NCI-H128 (cell line): Measurements from ENCODE around the gene DAB2IP.

ENCODE experiments used
- DNase-seq: peaks from one replicate; lab custom pipeline; 2025; ENCODE audit not compliant: unreplicated experiment; lab: John Stamatoyannopoulos, UW

DAB2IP gene

DNA sequence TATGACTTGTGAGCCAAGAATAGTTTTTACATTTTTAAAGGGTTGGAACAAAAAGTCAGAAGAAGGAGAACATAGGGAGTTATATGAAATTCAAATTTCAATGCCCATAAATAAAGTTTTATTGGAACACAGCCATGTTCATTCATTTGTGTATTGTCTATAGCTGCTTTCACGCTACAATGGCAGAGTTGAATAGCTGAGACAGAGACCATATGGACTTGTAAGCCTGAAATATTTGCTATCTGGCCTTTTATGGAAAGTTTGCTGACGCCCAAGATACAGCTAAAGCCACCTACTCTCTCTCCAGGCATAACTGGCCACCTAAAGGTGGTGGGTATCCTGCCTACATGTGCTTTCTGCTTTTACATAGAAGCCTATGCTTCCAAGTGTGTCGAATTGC is 10.9 kb downstream of the DAB2IP start:
- no peak for DNase-seq

GRCh38 chr9:121662891-121663580 is 11.6 kb downstream of the DAB2IP start:
- DNase-seq = no peak

GRCh38 chr9:121663591-121663990 is 12.2 kb downstream of the DAB2IP start:
- DNase-seq = no peak

- DNase-seq = no peak
Measured at GRCh38 chr9:121666294-121666693, 14.9 kb downstream of the DAB2IP start.

GRCh38 chr9:121667214-121667613 is 15.8 kb downstream of the DAB2IP start:
- no peak for DNase-seq

DNA sequence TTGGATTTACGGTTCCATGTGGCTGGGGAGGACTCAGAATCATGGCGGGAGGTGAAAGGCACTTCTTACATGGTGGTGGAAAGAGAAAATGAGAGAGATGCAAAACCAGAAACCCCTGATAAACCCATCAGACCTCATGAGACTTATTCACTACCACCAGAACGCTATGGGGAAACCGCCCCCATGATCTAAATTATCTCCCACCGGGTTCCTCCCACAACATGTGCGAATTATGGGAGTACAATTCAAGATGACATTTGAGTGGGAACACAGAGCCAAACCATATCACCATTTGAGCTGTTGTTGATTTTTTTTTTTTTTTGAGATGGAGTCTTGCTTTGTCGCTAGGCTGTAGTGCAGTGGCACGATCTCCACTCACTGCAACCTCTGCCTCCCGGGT is 16.5 kb downstream of the DAB2IP start:
- DNase-seq = no peak

DNA sequence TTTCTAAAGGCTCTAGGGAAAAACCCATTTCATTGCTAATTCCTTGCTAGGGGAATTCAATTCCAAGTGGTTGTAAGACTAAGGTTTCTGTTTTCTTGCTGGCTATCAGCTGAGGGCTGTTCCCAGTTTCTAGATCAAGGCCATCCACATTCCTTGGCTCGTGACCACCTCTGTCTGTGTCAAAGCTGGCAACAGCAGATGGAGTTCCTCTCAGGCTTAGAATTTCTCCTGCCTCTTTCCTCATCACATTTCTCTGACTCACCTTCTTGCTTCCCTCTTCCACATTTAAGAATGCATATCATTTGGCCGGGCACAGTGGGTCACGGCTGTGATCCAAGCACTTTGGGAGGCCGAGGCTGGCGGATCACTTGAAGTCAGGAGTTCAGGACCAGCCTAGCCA is 19.0 kb downstream of the DAB2IP start:
- no peak for DNase-seq

DNA sequence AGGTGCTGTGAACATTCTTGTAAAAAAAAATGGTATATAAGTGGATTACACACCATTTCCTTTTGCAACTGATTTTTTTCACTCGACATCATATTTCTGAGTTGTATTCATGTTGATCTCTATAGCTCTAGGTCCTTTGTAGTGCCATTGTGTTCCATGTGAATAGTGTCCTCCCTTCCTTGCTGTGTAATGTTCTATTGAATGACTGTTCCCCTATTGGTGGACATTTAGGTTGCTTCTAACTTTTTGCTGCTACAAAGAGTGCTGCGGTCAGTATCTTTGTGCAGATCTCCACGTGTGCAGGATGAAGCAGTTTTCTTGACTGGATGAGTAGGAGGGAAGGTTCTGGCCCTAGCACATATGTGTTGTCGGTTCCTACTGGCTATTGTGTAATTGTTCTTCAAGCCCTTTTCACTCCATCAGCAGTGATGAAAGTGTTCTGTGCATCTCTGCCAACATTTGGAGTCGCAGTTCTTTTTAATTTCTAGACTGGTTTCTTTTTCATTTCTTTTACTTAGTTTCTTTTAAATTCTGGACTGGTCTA is 20.2 kb downstream of the DAB2IP start:
- DNase-seq = no peak

- no peak for DNase-seq
Measured at GRCh38 chr9:121672213-121672612, 20.8 kb downstream of the DAB2IP start.

GRCh38 chr9:121672986-121673385 is 21.6 kb downstream of the DAB2IP start:
- no peak for DNase-seq

GRCh38 chr9:121673576-121673975 is 22.1 kb downstream of the DAB2IP start:
- no peak for DNase-seq

GRCh38 chr9:121674017-121674416 is 22.6 kb downstream of the DAB2IP start:
- DNase-seq = no peak

DNA sequence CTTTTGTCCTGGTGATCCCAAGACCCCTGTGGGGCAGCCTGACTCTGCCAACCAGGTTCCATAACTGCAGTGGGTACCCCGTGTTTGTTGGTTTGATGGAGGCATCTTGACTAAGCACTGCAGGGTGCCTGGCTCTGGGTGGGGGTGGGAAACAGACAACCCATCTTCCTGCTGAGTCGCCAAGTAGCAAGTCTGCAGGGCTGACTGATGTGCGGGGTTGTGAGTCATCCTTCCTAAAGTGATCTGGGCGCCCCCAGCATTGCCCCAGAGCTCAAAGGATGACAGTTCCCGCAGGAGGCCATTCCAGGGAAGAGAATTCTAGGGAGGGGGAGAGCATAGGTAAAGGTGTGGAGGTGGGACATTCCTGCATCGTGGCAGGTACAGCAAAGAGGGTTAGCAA is 23.5 kb downstream of the DAB2IP start:
- no peak for DNase-seq

DNA sequence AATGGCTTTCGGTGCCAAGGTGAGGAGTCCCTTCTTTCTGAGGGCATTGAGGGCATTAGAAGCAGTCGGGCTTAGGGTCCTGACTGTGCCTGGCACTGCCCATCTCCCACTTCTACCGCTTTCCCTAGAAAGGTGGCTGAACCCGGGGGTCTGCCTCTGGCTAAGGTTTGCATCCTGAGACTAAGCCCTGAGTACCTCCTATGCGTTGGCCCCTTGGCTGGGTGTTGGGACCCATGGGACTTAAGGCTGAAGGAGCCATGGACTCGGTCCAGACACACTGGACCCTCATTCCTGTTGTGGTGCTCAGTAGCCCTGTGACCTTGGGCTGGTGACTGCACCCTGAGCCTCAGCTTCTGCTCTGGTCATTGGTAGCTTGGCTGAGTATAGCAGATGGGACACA is 23.9 kb downstream of the DAB2IP start:
- DNase-seq = no peak

DNA sequence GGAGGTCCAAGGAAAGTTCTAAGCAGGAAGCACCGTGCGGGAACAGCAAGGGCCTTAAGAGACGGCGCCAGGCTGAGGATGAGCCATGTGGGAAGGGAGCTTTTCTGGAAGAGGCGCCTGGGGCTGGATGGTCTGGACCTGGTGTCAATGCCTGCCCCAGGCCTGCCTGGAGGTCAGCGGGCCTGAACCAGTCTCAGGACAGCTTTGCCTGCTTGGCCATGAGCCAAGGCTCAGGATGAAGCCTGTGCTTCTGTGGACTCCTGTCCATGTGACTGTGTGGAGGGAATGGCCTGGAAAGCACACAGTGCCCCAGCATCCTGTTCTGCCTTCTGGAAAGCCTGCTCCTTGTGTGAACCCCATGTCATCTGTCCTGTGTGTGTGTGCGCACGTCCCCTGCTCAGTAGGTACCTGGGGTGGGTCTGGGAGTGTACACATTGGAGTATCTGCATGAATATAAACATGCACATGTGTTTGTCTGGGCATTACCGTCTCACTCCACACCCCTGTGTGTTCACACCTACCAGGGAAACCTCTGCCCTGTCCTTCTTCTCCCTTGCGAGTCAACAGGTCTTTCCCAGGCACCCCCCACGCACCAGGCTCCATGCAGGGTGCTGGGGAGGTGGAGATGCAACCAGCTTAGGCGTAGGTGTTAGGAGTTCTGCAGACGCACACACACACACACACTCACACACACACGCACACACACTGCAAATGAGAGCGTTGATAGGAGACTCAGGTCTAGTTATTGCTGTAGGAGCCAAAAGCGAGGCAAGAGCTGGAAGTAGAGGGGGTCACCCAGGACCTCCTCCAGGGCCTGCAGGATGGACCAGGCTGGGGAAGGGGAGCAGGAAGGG is 24.8 kb downstream of the DAB2IP start:
- DNase-seq = no peak

DNA sequence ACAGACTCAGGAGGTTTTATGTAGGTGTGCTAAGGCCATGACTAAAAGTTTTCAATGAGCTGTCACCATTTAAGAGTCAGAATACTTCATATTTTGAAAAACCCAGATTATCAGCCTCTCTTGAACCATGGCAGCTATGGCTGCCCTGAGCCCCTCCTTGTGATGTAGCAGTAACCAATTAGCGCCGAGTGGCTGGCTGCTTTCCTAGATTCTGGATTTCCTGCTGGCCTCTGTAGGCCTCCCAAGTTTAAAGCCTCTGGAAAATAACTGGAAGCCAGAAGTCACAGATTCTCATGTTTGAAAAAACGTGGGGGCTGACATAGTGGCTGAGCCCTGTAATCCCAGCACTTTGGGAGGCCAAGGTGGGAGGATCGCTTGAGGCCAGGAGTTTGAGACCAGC is 25.5 kb downstream of the DAB2IP start:
- DNase-seq = no peak

DNA sequence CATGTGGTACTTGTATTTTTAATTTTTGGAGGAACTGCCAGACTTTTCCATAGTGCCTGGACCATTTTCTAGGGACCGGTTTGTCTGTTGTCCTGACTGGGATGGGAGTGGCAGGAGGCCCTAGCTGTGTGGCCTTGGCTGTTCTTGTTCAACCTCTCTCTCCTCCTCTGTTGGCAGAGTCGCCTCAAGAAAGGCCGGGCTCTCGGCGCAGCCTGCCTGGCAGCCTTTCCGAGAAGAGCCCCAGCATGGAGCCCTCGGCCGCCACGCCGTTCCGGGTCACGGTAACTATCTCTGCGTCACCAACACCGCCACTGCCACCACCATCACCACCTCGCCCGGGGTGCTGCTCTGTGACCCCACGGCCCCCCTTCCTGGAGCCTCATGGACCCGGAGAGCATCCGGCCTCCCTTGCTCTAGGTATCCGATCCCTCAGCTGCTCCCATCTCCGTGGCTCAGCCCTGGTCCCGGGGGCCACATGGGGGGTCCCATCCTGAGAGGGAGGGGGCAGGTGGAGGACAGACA is 27.1 kb downstream of the DAB2IP start:
- DNase-seq = no peak

GRCh38 chr9:121679901-121680635 is 28.6 kb downstream of the DAB2IP start:
- DNase-seq = no peak

DNA sequence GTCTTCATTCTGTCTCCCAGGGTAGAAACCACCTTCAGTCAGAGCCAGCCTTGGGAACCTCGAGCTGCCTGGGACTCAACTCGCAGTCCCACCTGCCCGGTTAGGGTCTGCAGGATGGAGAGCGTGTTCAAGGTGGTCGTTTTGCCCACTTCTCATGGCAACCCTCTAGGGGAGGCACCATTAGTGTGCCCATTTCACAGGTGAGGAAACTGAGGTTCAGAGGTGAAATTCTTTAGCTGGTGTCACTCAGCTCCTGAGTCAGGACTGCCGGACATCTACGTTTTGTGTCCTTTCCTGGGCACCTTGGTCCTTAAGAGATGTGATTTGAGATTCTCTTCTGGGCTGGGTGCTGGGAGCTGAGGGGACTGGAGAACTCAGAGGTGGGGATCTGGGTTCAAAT is 30.0 kb downstream of the DAB2IP start:
- no peak for DNase-seq

DNA sequence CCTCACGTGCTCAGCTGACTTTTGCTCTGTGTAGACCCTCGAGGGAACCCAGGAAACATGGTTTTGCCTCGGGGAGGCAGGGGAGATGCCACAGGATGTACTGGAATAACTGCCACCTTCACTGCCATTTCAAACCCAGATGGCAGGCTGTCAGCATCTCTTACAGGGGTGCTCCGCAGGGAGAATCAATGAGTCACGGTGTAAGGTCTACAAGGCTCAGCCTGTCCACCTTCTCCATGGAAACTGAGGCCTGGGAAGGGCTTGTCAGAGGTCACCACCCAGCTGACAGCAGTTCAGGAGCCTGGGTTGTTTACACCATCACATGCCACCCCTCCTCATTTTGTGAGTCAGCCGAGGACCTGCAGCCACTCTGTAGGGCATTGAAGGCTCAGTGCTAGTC is 30.8 kb downstream of the DAB2IP start:
- no peak for DNase-seq

DNA sequence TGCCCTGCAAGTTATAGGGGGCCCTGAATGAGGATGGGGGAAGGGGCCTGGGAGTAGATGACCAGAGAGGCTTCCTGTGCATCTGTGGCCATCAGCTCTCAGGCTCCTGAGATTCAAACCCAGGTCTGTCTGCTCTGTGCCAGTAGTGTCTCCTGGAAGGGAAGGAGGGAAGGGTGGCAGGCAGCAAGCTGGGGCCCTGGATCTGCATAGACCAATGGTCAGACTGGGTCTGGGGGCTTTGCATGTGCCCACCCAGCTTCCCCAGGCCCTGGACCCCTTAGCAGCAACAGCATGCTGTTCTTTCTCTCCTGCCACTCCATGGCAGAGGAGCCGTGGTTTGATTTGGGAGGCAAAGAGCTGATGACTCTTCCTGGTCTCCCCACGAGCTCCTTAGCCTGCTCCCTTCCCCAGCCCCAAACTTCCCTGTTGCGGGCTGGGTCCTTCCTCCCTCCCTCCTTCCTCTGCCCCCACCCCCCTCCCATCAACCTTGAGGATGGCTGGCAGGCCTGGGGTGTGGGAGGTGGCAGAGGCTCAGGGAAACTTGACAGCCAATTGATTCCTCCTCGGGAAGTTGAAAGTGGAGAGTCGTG is 31.6 kb downstream of the DAB2IP start:
- no peak for DNase-seq
